CMK (cell line): ENCODE results near the gene AOC2.
"Not testable (repeated sequence)": the region's sequence is repeated elsewhere in the genome, so short reads cannot be mapped to it uniquely, and the experiment has no call there.

Source experiments
- DNase-seq: peaks from one replicate; pipeline ENCODE4 v3.0.0-alpha.2; 2010; ENCODE audit warnings: low read depth

Gene AOC2

DNA sequence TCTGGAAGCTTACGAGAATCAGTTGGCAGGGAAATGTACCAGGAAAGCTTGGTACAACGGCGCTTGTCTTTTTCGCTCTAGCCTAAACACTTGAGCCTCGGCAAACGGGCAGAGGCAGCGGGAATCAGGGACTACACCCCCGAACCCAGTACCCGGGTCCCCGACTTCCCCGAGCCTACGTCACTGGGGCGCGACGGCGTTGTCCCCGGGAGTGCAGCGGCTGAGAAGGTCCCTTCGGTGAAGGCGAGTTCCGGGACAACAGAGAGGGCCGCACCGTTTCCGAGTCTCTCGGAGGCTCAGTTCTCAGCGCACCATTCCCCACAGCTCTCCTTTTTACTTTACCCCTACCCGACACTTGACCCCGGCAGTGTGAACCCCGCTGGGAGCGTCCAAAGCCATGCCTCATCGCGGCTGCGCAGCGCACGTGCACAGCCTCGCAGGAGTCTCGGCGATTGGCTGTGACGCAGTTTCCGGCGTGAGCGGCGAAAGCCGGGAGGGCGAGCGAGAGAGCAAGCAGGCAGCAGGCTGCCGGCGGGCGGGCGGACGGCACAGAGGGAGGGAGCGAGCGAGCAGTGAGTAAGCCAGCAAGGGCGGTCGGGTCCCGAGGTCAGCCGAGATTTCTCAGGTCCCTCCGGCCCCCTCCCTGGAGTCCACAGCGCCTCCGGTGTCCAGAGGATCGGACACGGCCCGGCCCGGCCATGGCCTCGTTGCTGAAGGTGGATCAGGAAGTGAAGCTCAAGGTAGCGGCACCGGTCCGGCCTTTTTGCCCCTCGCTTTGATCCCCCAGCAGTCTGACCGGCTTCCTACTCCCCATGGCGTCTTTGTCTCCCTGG is 11.2 kb upstream of the AOC2 start, which contains the start of gene PSME3:
Gene PSME3 (plus strand): TSS at position 464 of the 833 bp plus-strand sequence. CDS start 235 bp downstream, at position 699.
- peak; percentile 46 for DNase-seq

DNA sequence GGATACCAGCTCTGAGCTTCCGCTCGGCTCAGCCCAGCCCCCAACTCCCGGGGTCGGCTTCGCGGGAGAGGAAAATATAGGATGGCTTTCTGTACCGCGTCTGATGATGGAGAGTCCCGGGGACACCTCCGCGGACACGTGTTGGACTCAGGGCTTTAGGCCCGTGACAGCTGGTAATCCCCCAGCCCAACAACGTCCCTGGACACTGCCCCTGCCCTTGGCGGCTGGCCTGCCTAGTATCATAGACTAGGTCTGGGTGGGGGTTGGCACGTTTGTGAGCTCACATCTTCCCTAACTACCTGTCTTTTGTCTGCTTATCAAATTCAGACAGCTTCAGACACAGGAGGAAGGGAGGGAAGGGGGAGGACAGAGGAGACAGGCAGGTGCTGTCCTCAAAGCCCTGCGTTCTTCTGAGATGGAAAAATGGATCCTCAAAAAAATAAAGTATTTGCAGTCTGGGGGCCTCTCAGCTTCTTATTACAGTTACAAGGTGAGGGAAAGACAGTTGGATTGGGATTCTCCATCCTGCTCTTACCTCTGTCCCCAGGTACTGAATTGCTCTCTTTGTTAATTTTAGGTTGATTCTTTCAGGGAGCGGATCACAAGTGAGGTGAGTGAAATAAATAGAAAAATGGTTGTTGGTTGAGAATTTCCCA is 10.5 kb upstream of the AOC2 start:
- DNase-seq = no peak

DNA sequence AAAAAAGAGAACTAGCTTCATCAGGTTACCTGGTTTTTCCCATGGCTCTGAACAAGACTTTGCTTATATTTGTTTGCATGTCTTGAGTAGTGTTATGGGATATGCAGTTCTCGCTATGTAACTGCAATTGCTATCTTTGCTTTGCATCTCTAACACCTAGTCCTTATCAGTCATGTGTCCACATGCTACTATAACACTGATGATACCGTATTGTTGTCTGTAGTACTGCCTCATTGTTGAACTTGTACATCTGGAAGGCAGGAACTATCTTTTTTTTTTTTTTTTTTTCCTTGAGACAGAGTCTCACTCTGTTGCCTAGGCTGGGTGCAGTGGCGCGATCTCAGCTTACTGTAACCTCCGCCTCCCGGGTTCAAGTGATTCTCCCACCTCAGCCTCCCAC is 8.6 kb upstream of the AOC2 start:
- no peak for DNase-seq

DNA sequence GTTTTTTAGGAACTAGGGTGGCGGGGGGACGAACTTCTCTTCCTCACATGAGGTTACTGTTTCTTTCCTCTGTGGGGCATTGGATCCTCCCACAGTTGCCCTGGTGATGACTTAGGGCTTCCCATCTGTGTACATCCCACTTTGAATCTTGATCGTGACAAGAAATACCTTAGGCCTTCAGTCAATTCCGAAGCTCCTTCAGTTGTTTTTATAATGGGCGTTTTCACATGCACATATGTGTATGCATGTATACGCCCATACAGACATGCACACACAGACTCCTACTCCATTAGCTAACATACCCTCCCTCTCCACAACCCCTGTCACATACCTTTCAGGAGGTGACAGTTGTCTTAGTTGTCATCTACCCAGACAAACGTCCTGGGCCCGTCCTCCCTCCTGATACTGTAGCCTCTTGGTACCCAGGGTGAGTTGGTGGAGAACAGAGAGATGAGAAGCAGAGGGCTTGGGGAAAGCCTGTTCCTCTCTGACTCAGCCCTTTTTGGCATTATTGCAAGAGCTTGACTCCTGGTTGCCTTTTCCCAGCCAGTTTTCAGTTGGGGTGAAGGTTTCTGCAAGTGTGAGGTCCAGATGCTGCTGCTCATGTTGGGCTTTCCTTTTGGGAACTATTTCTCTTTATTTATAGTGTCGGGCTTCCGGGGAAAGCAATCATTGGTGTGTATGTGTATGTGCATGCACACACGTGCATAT is 2.2 kb upstream of the AOC2 start:
- no peak for DNase-seq

DNA sequence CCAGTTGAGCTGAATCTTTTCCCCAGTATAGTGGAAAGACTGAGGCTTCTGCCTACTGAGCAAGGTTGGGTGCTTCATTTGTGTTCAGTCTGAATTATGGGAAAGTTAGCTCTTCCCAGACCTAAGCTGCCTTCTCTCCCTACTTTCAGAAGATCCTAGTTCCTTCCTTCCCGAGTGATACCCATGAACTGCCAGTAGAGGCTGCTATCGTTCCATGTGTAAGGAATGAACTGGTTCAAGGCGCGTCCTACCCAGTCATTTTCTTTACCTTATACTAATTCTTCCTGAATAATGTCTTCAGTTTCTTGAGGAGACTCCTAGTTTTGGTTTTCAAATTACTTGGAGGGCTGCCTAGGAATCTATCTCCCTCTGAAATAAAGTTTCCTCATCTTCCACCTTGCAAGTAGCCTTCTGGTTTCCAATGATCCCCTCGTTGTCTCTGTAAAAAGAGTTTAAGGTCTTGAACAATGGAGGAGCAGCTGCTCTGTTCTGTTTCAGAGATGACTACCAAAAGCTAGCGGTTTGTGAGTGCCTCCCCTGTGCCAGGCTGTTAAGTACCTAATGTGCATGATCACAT is 934 bp upstream of the AOC2 start:
- no peak for DNase-seq

DNA sequence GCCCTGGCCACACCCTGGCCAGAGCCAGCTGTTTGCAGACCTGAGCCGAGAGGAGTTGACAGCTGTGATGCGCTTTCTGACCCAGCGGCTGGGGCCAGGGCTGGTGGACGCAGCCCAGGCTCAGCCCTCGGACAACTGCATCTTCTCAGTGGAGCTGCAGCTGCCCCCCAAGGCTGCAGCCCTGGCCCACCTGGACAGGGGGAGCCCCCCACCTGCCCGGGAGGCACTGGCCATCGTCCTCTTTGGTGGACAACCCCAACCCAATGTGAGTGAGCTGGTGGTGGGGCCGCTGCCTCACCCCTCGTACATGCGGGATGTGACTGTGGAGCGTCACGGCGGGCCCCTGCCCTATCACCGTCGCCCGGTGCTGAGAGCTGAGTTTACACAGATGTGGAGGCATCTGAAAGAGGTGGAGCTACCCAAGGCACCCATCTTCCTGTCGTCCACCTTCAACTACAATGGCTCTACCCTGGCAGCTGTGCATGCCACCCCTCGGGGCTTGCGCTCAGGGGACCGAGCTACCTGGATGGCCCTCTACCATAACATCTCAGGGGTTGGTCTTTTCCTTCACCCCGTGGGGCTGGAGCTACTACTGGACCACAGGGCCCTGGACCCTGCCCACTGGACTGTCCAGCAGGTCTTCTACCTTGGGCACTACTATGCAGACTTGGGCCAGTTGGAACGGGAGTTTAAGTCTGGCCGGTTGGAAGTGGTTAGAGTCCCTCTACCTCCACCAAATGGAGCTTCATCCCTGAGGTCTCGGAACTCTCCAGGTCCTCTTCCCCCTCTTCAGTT is 578 bp downstream of the AOC2 start:
- no peak for DNase-seq

DNA sequence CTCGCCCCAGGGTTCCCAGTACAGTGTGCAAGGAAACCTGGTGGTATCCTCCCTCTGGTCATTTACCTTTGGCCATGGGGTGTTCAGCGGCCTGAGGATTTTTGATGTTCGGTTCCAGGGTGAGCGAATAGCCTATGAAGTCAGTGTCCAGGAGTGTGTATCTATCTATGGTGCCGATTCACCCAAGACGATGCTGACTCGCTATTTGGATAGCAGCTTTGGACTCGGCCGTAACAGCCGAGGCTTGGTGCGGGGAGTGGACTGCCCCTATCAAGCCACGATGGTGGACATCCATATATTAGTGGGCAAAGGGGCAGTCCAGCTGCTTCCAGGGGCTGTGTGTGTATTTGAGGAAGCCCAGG is 1.2 kb downstream of the AOC2 start:
- no peak for DNase-seq

DNA sequence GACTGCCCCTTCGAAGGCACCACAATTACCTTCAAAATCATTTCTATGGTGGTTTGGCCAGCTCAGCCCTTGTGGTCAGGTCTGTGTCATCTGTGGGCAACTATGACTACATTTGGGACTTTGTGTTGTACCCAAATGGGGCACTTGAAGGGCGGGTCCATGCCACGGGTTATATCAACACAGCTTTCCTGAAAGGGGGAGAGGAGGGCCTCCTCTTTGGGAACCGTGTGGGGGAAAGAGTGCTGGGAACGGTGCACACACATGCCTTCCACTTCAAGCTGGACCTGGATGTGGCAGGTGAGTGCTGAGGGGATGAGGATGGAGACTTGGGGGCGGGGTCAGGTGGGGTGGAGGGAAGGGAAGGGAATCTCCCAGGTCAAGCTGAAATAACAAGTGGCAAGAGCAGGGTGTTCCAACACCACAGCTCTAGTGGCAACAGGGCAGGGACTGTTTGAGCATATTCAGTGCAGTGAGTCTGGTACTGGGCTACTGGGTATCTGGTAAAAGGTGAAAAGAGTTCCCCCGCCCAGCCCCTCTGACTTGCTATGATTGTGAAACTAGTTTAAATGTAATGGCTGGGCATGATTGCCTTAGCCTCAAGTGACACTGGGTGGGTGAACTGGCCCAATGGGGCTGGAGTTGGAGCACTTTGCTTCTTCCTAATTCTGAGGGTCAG is 1.7 kb downstream of the AOC2 start:
- DNase-seq = no peak

DNA sequence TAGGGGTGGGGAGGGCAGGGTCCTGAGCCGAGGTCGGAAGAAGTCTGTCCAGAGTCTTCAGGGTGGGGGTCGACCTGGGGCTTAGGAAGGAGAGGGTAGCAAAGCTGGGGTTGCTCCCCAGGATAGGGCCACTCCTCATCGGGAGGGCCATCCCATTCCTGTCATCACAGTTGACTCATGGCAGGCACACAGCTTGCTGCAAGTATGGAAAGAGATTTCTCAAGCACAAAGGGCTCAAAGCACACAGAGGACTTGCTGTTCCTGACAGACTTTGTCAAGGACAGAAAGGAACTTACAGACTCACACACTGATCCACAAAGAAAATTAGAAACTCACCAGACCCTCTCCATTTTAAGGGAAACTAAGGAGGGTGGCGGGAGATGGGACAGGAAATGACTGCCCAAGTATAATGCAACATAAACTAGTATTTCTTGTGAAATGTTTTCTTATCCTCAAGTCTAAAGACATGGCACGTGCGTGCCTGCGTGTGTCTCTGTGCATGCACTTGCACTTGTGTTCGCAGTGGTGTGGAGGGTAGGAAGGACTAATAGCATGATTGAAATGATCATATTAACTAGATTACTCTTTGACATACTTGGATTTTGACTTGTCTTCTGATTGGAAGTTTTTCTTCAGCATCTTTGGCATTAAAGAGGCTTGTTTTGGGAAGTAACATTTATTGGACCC is 2.4 kb downstream of the AOC2 start:
- no peak for DNase-seq

DNA sequence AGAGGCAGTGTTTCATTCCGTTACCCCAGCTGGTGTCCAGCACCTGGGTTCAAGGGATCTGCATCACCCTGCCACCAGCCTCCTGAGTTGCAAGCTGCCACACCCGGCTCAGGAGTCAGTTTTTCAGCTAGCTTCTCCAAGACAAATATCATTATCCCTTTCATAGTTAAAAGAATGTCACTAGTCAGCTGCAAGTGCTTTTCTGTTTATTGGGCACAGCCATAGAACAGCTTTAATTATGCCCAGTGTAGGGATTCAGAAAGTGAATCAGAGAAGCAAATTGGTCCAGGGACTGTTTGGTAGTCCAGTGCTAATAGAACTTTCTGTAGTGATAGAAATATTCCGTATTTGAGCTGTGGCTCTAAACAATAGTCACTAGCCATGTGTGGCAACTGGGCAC is 3.7 kb downstream of the AOC2 start:
- DNase-seq = no peak

DNA sequence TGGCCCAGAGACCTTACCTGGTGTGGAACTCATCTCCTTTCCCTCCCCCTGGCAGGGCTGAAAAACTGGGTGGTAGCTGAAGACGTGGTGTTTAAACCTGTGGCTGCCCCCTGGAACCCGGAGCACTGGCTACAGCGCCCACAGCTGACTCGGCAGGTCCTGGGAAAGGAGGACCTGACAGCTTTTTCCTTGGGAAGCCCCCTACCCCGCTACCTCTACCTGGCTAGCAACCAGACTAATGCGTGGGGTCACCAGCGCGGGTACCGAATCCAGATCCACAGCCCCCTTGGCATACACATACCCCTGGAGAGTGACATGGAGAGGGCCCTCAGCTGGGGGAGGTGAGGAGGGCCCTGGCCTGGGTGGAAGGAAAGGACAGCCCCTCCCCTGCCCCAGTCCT is 4.7 kb downstream of the AOC2 start:
- no peak for DNase-seq

DNA sequence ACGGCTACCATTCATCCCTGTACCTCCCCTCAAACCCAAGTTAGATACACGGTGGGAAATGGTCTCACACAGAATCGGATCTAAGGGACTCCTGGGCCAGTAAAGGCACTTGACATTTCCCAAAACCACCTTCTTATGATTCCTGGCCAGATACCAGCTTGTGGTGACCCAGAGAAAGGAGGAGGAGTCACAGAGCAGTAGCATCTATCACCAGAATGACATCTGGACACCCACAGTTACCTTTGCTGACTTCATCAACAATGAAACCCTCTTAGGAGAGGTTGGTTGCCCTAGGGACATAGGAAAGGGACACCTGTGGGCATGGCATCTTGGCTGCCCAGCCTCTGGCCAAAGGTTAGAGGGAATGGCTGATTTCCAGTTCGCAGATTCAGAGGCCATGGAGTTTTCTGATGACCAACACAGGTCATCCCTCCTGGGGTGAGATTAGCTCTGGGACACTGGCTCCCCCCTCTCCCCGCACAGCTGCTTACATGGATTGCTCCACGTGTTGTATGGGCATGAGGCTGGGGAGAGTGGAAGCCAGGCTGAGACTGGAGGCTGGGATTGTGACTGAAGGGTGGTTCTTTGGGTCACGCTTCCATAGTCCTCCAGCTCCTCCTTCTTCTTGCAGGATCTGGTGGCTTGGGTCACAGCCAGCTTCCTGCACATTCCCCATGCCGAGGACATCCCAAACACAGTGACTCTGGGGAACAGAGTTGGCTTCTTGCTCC is 5.2 kb downstream of the AOC2 start:
- no peak for DNase-seq

DNA sequence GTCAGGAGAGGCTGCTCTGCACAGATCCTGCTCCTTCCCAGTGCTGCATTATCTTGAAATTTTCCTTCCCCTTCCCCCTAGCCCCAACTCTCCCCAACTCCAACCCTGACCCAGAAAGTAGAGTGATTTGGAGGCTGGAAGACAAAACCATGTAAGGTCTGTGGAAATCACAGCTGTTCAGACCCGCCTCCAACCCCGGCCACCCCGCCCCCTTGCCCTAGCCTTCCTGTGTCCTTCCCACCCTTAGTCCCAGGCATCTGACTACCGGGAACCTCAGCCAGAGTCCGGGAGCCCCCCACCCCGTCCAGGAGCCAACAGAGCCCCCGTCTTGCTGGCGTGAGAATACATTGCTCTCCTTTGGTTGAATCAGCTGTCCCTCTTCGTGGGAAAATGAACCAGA is 6.6 kb downstream of the AOC2 start, which contains the start of gene AOC3:
Gene AOC3 (plus strand): TSS at position 246 of the 400 bp plus-strand sequence. CDS start 145 bp downstream, at position 391.
- no peak for DNase-seq

DNA sequence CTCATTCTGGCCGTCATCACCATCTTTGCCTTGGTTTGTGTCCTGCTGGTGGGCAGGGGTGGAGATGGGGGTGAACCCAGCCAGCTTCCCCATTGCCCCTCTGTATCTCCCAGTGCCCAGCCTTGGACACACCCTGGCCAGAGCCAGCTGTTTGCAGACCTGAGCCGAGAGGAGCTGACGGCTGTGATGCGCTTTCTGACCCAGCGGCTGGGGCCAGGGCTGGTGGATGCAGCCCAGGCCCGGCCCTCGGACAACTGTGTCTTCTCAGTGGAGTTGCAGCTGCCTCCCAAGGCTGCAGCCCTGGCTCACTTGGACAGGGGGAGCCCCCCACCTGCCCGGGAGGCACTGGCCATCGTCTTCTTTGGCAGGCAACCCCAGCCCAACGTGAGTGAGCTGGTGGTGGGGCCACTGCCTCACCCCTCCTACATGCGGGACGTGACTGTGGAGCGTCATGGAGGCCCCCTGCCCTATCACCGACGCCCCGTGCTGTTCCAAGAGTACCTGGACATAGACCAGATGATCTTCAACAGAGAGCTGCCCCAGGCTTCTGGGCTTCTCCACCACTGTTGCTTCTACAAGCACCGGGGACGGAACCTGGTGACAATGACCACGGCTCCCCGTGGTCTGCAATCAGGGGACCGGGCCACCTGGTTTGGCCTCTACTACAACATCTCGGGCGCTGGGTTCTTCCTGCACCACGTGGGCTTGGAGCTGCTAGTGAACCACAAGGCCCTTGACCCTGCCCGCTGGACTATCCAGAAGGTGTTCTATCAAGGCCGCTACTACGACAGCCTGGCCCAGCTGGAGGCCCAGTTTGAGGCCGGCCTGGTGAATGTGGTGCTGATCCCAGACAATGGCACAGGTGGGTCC is 7.2 kb downstream of the AOC2 start:
- not testable (repeated sequence) for DNase-seq

DNA sequence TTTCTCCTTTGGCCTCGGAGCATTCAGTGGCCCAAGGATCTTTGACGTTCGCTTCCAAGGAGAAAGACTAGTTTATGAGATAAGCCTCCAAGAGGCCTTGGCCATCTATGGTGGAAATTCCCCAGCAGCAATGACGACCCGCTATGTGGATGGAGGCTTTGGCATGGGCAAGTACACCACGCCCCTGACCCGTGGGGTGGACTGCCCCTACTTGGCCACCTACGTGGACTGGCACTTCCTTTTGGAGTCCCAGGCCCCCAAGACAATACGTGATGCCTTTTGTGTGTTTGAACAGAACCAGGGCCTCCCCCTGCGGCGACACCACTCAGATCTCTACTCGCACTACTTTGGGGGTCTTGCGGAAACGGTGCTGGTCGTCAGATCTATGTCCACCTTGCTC is 8.0 kb downstream of the AOC2 start:
- DNase-seq = no peak

DNA sequence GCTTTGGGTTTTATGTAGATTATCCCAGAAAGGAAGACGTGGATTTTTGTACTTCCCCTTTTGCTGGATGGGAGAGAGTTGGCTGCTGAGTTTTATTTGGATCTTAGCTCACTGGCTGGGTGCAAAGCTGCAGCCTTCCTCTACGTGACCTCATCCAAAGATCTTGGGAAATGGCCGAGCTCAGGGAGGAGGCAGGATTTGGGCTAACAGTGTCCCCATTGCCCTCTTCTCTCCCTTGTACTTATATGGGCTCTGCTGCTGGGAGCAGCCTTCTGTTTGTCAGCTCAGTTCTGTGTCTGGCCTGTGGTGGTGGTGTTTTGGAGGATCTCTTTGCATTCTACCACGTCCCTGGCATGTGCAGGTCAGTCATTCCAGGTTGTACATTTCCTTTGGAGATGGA is 8.6 kb downstream of the AOC2 start:
- no peak for DNase-seq

DNA sequence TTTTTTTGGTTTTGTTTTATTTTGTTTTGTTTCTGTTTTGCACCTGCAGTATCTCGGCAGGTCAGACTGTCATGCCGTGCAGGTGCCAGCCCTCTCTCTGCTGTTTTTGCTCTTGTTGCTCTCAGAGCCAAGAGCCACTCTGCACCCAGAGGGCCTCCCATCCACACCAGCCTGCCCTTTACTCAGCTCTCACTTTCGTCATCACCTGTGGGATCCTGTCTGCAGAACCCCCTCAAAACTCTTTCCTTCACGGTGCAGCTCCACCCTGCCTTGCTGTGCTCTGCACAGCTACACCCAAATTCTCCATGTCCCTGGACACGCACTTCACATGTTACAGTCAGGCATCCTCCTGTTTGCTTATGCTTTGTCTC is 9.2 kb downstream of the AOC2 start:
- DNase-seq = no peak

DNA sequence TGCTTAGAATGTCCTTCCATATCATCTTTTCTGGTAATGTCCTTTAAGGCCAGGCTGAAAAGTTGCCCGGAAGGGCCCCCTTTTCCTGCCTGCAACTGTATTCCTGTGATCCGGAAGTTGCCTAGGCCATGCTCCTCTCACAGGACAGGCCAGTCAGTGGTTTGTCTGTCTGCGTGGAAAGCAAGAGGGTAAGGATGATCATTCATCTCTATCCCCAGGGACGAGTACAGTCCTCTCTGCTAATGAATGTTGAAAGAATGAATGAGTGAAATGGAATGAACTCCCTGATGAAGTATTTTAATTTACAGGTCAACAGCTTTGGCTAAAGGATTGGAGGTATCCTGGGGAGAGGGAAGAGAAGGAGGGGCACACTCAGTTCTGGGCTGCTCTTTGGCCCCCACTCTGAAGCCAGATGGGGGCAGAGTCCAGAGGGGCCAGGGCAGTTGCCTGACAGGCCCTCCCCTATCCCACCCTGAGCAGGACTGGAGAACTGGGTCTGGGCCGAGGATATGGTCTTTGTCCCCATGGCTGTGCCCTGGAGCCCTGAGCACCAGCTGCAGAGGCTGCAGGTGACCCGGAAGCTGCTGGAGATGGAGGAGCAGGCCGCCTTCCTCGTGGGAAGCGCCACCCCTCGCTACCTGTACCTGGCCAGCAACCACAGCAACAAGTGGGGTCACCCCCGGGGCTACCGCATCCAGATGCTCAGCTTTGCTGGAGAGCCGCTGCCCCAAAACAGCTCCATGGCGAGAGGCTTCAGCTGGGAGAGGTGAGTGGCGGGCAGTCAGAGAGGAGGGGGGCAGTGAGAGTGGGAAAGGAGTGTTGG is 9.8 kb downstream of the AOC2 start:
- no peak for DNase-seq
